Astrocyte (in vitro differentiated cells and primary cell): ENCODE measurements around the gene SLC18A2. TPM values are rescaled to one million over a fixed set of nuclear protein-coding genes. Genes with fewer than 3 reads are reported as not detected.

ENCODE experiments used
- DNase-seq: peaks from one replicate; pipeline ENCODE4 v3.0.0-alpha.2; 2010; ENCODE audit warnings: low read depth
- FAIRE-seq: peaks from 2 replicates; lab custom pipeline; 2011; peaks lifted over from hg19 to GRCh38; lab: Jason Lieb, UNC
- H2AFZ ChIP-seq: 2 replicates; pipeline ENCODE4 v1.6.0; 2012; ENCODE audit warnings: low read depth, low read length, inconsistent platforms
- H3K27ac ChIP-seq: 2 replicates; pipeline ENCODE4 v1.5.1; 2011; ENCODE audit warnings: low read depth, low read length, inconsistent platforms
- H3K27me3 ChIP-seq: 2 replicates; pipeline ENCODE4 v1.6.0; 2011; ENCODE audit warnings: low read length, inconsistent platforms; ENCODE audit not compliant: insufficient read depth
- H3K36me3 ChIP-seq: 2 replicates; pipeline ENCODE4 v1.5.1; 2011; ENCODE audit warnings: low read length, inconsistent platforms; ENCODE audit not compliant: insufficient read depth
- H3K4me1 ChIP-seq: 2 replicates; pipeline ENCODE4 v1.5.1; 2011; ENCODE audit warnings: low read length, inconsistent platforms; ENCODE audit not compliant: insufficient read depth
- H3K4me2 ChIP-seq: 2 replicates; pipeline ENCODE4 v1.6.0; 2012; ENCODE audit warnings: low read length, inconsistent platforms
- H3K4me3 ChIP-seq: 2 replicates; pipeline ENCODE4 v1.5.1; 2011; ENCODE audit warnings: low read depth, mild to moderate bottlenecking, low read length, inconsistent platforms; ENCODE audit not compliant: insufficient read depth
- H3K79me2 ChIP-seq: 2 replicates; pipeline ENCODE4 v1.6.0; 2012; ENCODE audit warnings: mild to moderate bottlenecking, low read length, inconsistent platforms; ENCODE audit not compliant: insufficient read depth
- H3K9ac ChIP-seq: 2 replicates; pipeline ENCODE4 v1.6.0; 2012; ENCODE audit warnings: mild to moderate bottlenecking, low read length, inconsistent platforms
- H3K9me3 ChIP-seq: 2 replicates; pipeline ENCODE4 v1.5.1; 2012; ENCODE audit warnings: low read depth, mild to moderate bottlenecking, low read length, inconsistent platforms; ENCODE audit not compliant: insufficient read depth
- H4K20me1 ChIP-seq: 2 replicates; pipeline ENCODE4 v1.6.0; 2012; ENCODE audit warnings: low read length, inconsistent platforms; ENCODE audit not compliant: insufficient read depth
- H3K27ac Mint-ChIP-seq: one replicate; pipeline ENCODE4 v1.8.0; 2021; ENCODE audit warnings: mild to moderate bottlenecking, mixed read lengths; ENCODE audit not compliant: unreplicated experiment
- H3K27me3 Mint-ChIP-seq: one replicate; pipeline ENCODE4 v1.8.0; 2021; ENCODE audit warnings: low read depth, mixed read lengths; ENCODE audit not compliant: unreplicated experiment
- H3K36me3 Mint-ChIP-seq: one replicate; pipeline ENCODE4 v1.8.0; 2021; ENCODE audit warnings: low read depth, mixed read lengths; ENCODE audit not compliant: unreplicated experiment
- H3K4me1 Mint-ChIP-seq: one replicate; pipeline ENCODE4 v1.8.0; 2021; ENCODE audit warnings: low read depth, mixed read lengths; ENCODE audit not compliant: unreplicated experiment
- H3K4me3 Mint-ChIP-seq: one replicate; pipeline ENCODE4 v1.8.0; 2021; ENCODE audit warnings: mild to moderate bottlenecking, moderate library complexity, mixed read lengths; ENCODE audit not compliant: unreplicated experiment
- H3K9me3 Mint-ChIP-seq: one replicate; pipeline ENCODE4 v1.8.0; 2021; ENCODE audit warnings: mild to moderate bottlenecking, mixed read lengths; ENCODE audit not compliant: unreplicated experiment
- EZH2 ChIP-seq: IDR thresholded peaks from 2 replicates; pipeline ENCODE4 v1.6.1; 2012; ENCODE audit warnings: mild to moderate bottlenecking, low read length, inconsistent platforms; ENCODE audit not compliant: insufficient read depth
- total RNA-seq: library from RNA; stranded (reverse); gene quantifications from 2 replicates; pipeline ENCODE4 v1.2.1, GENCODE V29; 2021
- TF ChIP-seq, protein P1 (sequence below): IDR thresholded peaks from 2 replicates; pipeline ENCODE4 v1.5.1; 2011; ENCODE audit warnings: low read depth, mild to moderate bottlenecking, inconsistent platforms, low read length, moderate library complexity; ENCODE audit not compliant: insufficient read depth

SLC18A2 gene
- total RNA-seq, 1 donor from 2014 or later = not detected

DNA sequence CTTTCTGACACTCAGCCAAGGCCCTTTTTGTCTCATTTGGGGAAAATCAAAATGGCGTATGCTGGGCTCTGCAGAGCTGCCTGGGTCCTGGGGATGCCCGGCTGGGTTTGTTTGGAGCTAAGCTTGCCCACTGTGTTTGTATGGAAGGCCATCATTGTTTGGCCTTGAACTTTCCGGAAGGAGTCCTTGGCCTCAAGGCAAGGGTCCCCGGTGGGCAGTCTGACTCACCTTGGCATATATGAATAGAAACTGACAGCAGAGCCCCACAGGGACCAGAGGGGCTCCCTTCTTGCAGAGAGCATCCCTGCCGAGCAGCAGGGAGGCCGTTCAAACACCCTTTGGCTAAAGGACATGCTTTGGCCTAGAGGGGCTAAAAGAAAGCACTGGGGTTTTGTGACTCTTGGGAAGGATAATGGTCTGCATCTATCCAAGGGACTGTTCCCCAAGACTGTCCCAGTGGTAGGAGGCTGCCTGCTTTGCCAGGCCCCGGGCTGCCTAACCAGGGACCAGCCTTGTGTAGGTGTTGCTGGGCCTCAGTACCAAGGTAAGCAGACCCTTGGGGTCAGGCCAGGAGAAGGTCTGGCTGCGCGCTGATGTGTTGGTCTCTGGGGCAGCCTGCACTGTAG is 15.0 kb downstream of the SLC18A2 start:
- FAIRE-seq = no peak
- DNase-seq = no peak

GRCh38 chr10:117256910-117257309 is 16.0 kb downstream of the SLC18A2 start:
- peaks cover 13% of the 10 kb centered on the region for H3K27me3 Mint-ChIP-seq
- H3K4me3 Mint-ChIP-seq = no peak overlapping the region
- peaks cover 2% of the 10 kb centered on the region for H3K4me1 Mint-ChIP-seq
- no peak overlapping the region for H3K27ac ChIP-seq
- H3K9me3 Mint-ChIP-seq = no peaks in the 10 kb centered on the region
- FAIRE-seq (no peak), DNase-seq (no peak)
- H3K36me3 Mint-ChIP-seq = no peaks in the 10 kb centered on the region
- no peaks in the 10 kb centered on the region for H3K36me3 ChIP-seq
- no peaks in the 10 kb centered on the region for H3K9me3 ChIP-seq
- TF ChIP-seq, protein P1, sequence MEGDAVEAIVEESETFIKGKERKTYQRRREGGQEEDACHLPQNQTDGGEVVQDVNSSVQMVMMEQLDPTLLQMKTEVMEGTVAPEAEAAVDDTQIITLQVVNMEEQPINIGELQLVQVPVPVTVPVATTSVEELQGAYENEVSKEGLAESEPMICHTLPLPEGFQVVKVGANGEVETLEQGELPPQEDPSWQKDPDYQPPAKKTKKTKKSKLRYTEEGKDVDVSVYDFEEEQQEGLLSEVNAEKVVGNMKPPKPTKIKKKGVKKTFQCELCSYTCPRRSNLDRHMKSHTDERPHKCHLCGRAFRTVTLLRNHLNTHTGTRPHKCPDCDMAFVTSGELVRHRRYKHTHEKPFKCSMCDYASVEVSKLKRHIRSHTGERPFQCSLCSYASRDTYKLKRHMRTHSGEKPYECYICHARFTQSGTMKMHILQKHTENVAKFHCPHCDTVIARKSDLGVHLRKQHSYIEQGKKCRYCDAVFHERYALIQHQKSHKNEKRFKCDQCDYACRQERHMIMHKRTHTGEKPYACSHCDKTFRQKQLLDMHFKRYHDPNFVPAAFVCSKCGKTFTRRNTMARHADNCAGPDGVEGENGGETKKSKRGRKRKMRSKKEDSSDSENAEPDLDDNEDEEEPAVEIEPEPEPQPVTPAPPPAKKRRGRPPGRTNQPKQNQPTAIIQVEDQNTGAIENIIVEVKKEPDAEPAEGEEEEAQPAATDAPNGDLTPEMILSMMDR = no peak
- no peak for TF ChIP-seq EZH2
- H3K9ac ChIP-seq = no peak overlapping the region
- H4K20me1 ChIP-seq = no peaks in the 10 kb centered on the region
- peaks cover 10% of the 10 kb centered on the region for H3K27me3 ChIP-seq
- H3K4me1 ChIP-seq = no peaks in the 10 kb centered on the region
- H3K4me2 ChIP-seq = no peak overlapping the region
- no peak overlapping the region for H2AFZ ChIP-seq
- H3K4me3 ChIP-seq = no peak overlapping the region
- no peaks in the 10 kb centered on the region for H3K79me2 ChIP-seq
- no peak overlapping the region for H3K27ac Mint-ChIP-seq

More for the DNA sequence above, 15.0 kb downstream of the SLC18A2 start:
- H3K27me3 Mint-ChIP-seq = peaks cover 18% of the 10 kb centered on the region
- no peaks in the 10 kb centered on the region for H3K36me3 ChIP-seq
- H3K4me1 Mint-ChIP-seq = peaks cover 1% of the 10 kb centered on the region
- no peaks in the 10 kb centered on the region for H3K36me3 Mint-ChIP-seq
- H3K4me2 ChIP-seq = no peak overlapping the region
- no peak overlapping the region for H3K4me3 Mint-ChIP-seq
- no peak overlapping the region for H2AFZ ChIP-seq
- H3K27me3 ChIP-seq = peaks cover 10% of the 10 kb centered on the region
- no peaks in the 10 kb centered on the region for H3K79me2 ChIP-seq
- no peak overlapping the region for H3K27ac ChIP-seq
- no peaks in the 10 kb centered on the region for H3K9me3 ChIP-seq
- no peak overlapping the region for H3K27ac Mint-ChIP-seq
- H3K4me3 ChIP-seq = no peak overlapping the region
- H4K20me1 ChIP-seq = no peaks in the 10 kb centered on the region
- no peak overlapping the region for H3K9ac ChIP-seq
- H3K9me3 Mint-ChIP-seq = no peaks in the 10 kb centered on the region
- no peaks in the 10 kb centered on the region for H3K4me1 ChIP-seq
- no peak for TF ChIP-seq EZH2
- TF ChIP-seq, protein P1 = no peak

DNA sequence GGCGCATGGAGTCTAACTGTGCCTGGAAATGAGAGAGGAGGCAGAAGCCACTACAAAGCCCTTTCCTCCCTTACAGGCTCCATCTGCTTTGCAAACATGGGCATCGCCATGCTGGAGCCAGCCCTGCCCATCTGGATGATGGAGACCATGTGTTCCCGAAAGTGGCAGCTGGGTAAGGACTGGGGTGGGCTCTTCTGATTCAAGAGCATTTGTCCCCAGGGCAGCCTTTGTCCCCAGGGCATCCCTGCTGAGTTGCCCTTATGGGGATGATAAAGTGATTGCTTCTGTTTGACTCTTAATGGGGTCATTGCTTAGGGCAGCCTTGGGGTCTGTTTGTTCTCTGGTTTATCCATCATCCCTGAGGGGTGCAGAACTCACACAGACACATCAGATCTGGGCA is 16.8 kb downstream of the SLC18A2 start:
- Histone ChIP-seq H3K4me1 (no peaks in the 10 kb centered on the region), H3K4me2 (no peak overlapping the region), H2AFZ (no peak overlapping the region), H3K4me3 (no peak overlapping the region), H4K20me1 (no peaks in the 10 kb centered on the region), H3K27me3 (peaks cover 10% of the 10 kb centered on the region), H3K27ac (no peak overlapping the region), H3K79me2 (no peaks in the 10 kb centered on the region), H3K9ac (no peak overlapping the region), H3K9me3 (no peaks in the 10 kb centered on the region), H3K36me3 (no peaks in the 10 kb centered on the region)
- Mint-ChIP-seq H3K36me3 (no peaks in the 10 kb centered on the region), H3K9me3 (no peaks in the 10 kb centered on the region), H3K4me3 (no peak overlapping the region), H3K27me3 (peaks cover 15% of the 10 kb centered on the region), H3K27ac (no peak overlapping the region), H3K4me1 (peaks cover 3% of the 10 kb centered on the region)
- no peak for TF ChIP-seq EZH2
- TF ChIP-seq, protein P1 = no peak
- FAIRE-seq = no peak
- DNase-seq = no peak
